GM18499 (cell line): ENCODE results near the gene ARHGEF4.

ENCODE experiments used
- ATAC-seq: cut with Tn5 transposase; IDR thresholded peaks from one replicate; pipeline ENCODE4 v1.9.1; 2021; ENCODE audit warnings: moderate number of reproducible peaks; ENCODE audit not compliant: insufficient read depth, unreplicated experiment

The ARHGEF4 gene

DNA sequence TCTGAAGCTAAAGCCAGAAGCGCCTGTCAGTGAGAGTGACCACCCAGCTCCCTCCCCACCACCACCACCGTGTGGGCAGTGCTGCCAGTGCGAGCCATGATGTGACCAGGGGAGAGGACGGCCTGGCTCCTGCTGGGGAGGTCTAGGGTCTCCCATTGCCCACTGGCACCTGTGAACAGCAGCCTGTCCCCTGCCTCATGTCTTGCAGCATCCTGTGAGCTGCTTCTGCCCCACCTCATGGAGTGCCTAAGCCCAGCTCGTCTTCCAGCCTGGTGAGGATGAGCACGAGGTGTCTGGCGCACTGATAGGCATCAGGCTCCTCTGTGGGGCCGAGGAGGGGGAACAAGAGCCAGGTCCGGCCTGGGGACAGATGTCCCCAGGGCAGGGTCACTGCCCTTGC lies 195.2 kb downstream of the ARHGEF4 start:
- ATAC-seq = no peak

- ATAC-seq = no peak
These were observed 195.7 kb downstream of the ARHGEF4 start for GRCh38 chr2:131032393-131032836.

DNA sequence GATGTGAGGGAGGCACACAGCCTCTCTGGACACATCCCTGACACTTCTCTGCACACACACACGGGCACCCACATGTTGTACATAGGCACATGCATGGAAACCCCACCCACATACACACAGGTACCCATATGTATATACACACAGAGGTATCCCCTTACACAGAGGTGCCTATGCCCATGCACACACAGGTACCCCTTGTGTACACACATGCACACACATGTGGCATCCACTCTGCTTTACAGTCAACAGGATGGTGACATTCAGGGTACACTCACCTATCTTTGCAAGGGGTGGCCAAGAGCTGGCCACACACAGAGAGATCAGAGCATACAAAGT lies 197.0 kb downstream of the ARHGEF4 start:
- ATAC-seq = no peak

- no peak for ATAC-seq
These were observed 197.7 kb downstream of the ARHGEF4 start for GRCh38 chr2:131034122-131035051.

- no peak for ATAC-seq
These were observed 198.6 kb downstream of the ARHGEF4 start for GRCh38 chr2:131035112-131035825.

- ATAC-seq = no peak
These were observed 199.1 kb downstream of the ARHGEF4 start for GRCh38 chr2:131035826-131036231.

DNA sequence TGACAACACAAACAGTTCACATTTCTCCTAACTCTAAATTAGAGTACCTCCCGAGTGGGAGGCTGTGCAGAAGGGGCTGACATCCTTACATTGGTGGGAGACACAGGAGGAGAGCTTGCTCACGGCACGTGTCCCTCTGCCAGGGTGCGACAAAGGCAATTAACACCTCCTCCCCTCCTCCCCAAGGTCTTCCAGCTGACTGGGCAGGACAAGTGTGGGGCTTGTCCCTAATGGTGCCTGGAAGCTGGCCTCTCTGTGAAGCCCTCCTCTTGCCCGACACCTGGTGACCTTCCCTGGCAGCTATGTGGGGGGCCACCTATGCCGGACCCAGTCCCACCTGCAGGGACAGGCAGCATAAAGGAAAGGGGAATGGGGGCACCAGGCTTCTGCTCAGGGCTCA lies 199.6 kb downstream of the ARHGEF4 start:
- no peak for ATAC-seq

- ATAC-seq = no peak
These were observed 200.1 kb downstream of the ARHGEF4 start for GRCh38 chr2:131036696-131037397.

GRCh38 chr2:131037398-131038257 lies 200.9 kb downstream of the ARHGEF4 start:
- no peak for ATAC-seq

DNA sequence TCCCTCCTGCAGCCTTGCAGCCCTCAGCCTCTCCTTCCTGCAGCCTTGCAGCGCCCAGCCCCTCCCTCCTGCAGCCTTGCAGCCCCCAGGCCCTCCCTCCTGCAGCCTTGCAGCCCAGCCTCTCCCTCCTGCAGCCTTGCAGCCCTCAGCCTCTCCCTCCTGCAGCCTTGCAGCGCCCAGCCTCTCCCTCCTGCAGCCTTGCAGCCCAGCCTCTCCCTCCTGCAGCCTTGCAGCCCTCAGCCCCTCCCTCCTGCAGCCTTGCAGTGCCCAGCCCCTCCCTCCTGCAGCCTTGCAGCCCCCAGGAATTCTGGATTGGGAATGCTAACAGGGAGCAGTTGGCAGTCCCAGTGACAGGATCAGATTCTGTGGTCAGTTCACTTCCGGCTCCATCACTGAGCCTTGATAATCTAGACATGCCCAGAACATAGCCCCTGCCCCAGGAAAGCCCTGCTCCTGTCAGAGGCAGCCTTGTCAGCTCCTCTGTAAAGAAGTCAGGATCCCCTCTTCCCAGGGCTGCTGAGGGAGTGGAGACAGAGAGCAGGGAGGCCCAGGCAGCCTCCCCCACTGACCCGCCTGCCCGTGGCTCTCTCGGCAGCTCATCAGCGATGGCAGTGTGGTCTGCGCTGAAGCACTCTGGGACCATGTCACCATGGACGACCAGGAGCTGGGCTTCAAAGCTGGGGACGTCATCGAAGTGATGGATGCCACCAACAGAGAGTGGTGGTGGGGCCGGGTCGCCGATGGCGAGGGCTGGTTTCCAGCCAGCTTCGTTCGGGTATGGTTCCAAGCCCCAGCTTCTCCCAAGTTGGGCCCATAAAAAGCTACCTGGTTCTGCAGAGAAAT lies 201.8 kb downstream of the ARHGEF4 start:
- ATAC-seq = no peak

DNA sequence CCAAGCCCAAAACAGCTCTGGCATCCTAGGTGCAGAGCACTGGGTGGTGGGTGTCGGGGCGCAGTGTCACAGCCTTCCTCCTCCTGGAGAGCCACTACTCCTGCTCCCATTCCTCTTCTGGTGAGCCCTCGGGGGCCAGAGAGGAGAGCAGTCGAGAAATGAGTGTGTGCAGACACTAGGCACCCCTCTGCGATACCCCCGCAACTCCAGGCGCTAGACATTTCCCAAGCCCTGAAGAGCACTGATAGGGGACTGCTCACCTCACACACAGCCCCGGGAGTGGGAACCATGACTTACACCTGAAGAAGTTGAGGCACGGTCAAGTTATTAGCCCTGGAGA lies 202.4 kb downstream of the ARHGEF4 start:
- ATAC-seq = no peak

DNA sequence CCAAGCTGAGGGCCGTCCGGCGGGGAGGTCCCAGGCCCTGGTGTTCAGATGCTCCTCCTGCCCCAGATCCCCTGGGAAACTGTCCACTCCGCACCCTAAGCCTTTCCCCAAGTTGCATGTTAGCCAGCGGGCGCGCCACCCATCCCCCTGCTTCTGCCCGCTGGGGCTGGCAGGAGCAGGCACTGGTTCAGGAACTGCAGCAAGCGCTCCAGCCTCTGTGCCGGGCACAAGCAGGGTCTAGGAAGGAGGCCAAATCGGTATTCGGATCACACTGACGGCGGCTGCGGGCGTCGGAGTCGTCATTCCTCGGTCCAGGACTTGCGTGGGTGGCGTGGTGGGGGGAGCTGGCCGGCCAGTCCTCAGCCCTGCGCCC lies 202.8 kb downstream of the ARHGEF4 start:
- ATAC-seq = no peak

GRCh38 chr2:131039908-131040660 lies 203.4 kb downstream of the ARHGEF4 start:
- no peak for ATAC-seq

DNA sequence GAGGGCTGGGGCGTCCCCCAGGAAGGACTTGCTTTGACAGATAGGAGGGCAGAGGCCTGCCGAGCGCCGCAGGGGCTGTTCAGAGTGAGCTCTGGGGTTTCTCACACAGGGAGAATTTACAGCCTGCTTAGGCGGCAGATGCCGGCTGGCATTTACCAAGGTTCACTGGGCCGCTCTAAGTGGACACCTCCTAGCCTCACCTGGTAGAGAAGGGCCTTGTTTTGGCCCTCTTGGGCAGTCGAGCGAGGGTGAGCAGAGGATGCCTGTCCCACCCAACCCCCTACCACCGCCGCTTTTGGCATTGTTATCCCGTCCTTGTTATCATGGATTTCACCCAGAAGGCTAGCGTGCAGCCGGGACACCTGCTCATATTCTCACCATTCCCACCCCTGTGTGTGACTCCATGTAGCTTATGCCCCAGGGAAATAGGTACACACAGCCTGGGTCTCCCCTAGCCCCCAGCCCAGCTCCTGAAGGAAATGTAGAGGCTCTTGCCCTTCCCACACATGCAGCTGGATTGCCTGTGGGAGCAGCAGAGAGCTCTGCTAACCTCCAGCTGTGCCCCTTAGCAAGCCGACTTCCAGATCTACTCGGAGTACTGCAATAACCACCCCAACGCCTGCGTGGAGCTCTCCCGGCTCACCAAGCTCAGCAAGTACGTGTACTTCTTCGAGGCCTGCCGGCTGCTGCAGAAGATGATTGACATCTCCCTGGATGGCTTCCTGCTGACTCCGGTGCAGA lies 204.1 kb downstream of the ARHGEF4 start:
- ATAC-seq = no peak

- ATAC-seq = no peak
These were observed 204.9 kb downstream of the ARHGEF4 start for GRCh38 chr2:131041402-131042147.

DNA sequence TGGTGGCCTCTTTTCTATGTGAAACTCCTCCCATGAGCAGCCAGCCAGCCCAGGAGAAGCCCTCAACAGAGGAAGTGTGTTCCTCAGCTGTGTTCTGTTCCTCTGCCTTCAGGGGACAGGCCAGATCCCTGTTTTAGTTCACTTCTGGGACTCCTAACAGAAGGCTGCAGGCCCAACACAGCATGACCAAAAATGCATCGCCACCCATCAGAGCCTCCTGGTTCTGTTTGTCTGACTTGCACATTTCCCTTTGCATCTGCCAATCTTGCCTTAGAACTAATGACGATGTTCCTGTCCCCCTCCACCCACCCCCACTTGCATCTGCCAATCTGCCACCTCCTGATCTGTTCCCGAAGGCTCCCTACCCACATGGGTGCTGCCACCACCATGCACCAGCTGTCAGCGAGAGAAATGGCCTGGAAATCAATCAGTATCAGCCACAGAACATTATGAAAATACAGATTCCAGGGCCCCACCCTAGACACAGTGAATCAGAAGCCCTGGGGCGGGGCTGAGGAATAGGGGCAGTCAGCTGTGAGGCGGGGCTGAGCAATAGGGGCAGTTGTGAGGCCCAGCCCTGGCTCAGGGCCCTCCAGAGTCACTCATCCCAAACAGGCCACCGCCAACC lies 205.5 kb downstream of the ARHGEF4 start:
- ATAC-seq = no peak
